NCI-H82 treated with DMSO at 0.1 percent for 48 hours (cell line): ENCODE results near the gene PCTP.

Experiments used
- DNase-seq: peaks from one replicate; lab custom pipeline; 2025; ENCODE audit not compliant: unreplicated experiment; lab: John Stamatoyannopoulos, UW

The PCTP gene

DNA sequence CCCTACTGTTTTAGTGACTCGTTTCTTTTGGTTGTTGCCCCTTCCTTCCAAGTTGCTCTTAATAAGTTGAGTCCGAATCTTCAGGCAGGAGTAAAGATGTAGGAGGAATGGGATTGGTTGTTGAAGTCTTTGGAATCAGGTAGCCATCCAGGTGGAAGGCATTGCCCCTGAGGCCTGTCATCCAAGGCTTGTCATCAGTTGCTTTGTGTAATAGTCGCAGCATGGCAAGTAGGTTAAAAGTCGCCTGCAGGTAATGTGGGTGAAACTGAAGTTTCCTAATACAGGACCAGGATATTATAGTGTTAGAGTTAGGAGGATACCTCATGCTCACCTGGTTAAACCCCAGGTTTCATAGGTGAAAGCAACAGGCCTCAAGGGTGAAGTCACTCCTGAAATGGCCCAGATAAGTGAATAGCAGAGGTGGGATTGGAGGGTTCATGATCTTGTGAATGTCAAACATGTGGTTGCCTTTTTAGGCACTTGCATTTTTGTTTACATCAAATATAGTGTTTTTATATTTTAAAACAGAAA, 934 bp downstream of the PCTP start:
- no peak for DNase-seq

DNA sequence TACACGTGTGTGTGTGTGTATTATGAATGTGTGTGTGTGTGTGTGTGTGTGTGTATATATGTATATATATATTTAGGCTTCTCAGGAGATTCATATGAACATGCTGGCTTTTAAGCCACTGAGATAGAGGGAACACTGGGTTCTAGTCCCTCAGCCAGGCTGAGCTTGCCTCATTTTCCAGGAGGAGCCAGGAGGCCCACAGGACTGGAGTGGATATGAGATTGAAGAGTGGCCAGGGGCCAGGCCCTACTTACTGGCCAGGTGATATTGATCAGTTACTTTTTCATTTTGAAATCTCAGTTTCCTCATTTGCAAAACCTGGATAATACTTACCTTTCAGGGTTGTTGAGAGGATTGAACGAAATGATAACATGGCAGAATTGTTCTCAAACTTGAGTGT, 5.8 kb downstream of the PCTP start:
- no peak for DNase-seq

DNA sequence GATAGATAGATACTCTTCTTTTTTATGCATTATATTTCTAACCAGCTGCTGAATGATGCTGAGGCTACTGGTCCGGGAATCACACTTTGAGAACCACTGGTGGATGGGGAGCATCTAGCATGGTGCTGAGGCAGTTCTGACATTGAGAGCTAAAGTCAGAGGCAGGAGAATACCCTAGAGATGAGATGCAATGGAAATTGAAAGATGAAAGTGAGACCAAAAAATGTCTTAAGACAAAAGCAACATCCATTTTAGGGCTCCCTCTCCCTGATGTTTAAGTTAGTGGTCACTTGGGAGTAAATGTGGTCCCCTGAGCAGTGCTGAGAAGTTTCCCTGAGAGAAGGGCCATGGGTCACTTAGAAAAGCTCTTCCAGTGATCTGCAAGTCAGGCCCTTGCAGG, 6.8 kb downstream of the PCTP start:
- no peak for DNase-seq

DNA sequence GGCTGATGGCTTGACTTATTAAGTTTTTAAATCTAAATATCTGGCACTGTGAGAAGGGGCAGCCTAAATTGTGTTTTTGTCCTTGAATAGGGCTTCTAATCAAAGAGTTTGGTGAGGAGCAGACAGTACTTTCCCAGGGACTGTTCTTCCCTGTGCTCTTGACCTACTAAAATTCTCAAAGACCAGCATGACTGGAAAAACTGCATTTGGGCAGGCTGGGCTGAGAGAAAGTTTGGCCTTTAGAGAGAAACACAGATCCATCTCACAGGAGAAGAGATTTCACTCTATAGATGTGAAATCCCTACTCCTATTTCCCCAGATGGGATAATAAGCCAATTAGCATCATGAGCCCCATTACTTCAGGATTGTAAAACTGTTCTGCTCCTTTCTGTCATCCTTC, 7.3 kb downstream of the PCTP start:
- DNase-seq: peak; percentile 88

DNA sequence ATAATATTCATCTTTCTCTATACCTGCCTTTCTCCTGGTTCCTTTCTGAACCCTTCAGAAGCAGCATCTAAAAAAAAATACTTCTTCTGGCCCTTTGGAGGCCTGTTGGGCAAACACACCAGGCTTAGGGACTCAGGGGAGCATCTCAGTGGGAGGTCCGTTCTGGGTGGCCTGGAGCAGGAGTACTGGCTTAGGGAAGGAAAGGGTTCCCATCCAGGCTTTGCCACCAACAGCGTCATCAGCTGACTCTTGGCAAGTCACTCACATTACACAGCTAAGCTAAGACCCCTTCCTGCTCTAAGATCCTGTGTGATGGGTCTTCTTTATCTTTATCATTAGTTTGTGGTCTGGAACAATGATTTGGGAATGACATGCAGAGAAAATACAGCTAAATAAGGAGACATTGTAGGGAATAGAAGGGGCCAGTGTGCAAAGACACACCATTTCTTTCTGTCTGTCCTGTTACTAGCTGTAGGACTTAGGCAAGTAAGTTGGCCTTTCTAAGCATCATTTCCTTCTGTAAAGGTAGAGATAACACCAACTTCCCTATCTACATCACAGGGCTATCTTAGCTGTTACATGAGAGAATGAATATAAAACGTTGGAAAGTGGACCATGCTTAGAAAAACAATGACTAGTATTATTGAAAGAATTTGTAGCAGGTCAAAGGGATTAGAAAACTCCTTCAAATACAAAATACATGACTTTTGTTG, 9.9 kb downstream of the PCTP start:
- no peak for DNase-seq

DNA sequence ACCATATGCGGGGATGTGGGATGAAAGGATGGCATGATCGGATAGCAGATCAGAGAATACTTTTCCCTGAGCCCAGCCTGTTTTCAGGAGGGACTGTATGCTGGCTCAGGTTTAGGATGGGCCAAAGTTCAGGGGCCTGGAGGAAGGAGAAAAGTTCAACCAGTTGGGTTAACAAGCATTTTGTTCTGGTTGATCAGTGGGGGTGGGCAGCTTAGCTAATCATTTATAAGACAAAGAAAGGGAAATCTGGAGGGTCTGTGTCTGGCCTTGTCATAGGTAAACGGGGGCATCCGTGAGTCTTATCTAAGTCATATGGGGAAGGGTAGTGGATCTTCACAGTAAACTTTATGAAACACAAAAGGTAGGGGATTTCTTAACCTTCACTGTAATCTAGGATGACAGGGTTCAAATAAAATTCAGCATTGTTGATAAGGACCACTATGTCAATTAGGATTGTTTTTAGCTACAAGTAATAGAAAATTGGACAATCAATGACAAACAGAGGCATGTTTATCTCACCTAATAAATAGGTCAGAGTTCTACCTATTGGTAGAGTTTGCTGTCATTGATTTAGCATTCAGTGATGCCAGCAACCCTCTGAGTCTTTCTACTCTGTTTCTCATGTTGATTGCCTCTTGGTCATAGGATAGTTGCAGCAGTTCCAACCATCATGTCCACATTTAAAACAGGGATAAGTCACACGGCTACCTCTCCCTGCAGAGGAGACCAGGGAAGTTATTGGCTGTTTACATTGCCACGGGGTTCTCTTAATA, 11.4 kb downstream of the PCTP start:
- no peak for DNase-seq

DNA sequence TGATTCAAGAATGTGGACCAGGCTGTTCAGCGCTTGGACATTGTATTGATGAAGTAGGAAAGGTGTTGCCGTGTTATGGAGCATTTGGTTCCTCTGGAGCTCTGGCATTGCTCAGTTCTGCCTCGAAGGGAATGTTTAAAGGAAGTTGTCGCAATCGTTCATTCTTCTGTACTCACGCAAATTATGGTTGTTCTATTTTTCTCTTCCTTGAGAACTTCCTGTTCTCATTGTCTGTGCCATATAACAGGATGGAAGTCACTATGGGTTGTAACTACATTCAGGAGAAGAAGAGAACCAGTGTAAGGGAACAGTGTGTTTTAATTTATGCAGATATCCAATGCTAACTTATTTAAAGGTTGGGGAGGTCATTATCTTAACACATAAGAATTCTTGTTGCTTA, 13.0 kb downstream of the PCTP start:
- DNase-seq: no peak

DNA sequence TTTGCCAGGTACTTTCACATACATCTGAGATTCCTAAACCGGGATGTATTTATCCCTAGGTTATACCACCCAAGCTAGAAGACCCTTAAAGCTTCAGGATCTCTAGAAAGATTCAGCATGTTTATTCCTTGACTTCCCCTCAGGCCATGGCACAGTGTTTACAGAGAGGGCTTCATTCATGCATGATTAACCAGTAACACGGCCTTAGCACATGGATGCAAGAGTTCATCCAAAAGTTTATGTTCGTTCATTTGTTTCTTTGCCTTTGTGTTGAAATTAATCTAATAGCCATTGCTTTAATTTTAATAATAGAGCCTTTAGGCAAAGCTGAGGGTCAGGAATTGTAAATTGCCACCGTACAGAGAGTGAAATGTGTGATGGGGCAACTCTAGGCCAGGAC, 13.8 kb downstream of the PCTP start:
- DNase-seq: no peak

DNA sequence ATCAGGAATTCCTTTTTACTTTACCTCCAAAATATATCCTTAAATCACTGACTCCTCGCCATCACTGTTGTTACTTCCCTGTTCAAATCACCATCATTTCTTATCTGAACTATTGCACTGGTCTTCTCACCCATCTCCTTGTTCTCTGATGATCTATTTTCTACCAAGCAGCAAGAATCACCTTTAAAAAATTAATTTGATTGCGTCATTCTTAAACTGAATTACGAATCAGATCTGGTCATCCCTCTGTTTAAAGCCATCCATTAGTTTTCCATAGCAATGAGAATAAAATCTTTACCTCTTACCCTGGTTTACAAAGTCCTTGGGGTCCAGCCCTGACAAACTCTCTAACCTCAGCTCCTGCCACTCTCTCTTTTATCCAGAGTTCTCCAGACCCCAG, 14.6 kb downstream of the PCTP start:
- no peak for DNase-seq

DNA sequence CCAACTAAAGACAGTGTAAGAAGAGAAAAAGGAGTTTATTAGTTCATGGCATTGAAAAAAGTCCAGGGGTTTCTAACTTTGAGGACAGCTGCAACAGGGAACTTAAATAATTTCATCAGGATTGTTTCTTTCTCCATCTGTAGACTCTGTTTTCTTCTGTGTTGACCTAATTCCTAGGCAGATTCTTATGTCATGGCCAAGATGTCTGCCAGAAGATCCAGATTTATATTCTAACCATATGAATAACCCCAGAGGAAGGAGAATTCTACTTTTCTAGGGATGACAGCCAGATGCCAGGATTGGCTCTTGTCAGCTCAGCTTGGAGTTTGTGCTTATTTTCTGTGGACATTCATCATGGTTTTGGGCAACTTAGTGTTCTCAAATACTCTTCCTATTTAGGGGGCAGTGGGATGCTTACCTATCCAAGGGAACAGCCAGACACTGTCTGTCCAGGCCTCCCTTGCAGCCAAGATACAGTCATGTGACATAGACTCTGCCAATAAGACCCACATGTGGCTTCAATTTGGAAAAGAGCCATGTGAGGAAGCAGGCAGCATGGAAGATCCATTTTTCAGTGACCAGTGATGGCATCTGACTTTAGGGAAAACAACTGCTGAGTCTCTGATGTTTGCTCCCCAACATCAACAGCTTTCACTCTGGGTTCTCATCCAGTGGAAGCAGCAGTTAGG, 18.2 kb downstream of the PCTP start:
- no peak for DNase-seq

DNA sequence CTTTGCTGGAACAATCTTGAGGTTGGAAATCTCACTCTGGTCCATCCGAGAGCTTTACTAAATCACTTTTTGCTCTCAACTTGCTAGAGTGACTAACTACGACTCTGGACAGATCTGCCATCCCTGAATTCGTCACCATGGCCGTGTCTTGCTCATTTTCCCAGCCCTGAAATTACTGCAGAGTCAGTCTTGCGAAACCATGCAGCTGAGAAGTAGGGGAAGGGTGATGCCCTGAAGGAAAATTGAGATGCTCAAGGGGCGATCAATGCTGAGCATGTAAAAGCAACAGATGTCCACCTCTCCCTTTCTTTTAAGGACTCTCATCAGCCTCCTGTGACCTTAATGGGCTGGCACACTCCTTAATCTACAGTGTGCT, 18.8 kb downstream of the PCTP start:
- DNase-seq: no peak

DNA sequence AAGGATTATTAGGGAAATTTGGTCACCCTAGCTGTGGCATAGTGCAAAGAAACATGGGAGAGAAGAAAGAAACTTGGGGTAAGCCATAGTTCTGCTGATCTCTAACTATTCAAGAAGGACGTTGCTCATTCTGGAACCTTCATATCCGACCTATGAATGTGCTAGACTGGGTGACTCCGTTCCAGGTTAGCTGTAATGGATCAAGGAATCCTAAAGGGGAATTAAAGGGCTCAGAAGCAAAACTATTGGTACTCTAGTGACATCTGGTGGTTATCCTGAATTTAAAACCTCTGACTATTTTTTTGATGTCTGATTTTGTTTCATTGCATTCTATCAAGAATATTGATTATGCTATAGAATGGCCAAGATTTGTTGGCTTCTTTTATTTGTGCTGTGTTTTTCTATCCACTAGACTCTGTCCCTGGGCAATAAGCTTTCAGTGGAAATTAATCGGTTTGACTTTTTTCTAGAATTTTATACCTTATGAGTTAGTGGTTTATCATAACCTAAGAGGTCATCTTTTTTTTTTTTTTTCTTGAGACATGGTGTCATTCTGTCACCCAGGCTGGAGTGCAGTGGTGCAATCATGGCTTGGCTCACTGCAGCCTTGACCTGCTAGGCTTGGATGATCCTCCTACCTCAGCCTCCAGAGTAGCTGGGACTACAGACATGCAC, 19.5 kb downstream of the PCTP start:
- peak; percentile 57 for DNase-seq

DNA sequence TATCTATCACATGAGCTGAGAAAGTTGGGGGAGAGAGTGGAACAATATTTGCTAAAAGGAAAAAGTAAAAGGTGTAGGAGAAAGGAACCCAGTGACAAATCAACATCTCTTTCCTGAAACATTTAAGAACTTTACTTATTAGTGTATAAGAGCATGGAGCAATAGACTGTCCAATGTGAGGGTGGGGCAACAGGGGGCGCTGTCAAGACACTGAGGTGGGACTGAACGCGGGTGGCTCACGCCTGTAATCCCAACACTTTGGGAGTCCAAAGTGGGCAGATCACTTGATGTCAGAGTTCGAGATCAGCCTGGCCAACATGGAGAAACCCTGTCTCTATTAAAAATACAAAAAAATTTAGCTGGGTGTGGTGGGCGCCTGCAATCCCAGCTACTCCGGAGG, 21.2 kb downstream of the PCTP start:
- DNase-seq: no peak

DNA sequence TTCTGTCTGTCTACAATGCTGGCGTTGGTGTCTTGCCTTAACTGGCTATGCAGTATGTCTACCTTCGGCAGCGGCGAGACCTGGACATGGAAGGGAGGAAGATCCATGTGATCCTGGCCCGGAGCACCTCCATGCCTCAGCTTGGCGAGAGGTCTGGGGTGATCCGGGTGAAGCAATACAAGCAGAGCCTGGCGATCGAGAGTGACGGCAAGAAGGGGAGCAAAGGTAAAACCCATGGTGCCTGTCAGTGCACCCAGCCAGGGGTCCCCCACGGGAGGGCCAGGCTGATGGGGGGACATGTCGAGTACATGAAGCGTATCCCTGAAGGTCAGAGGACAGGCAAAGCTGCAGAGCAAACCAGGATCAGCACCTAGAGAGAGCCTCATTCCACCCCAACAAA, 22.8 kb downstream of the PCTP start:
- no peak for DNase-seq

DNA sequence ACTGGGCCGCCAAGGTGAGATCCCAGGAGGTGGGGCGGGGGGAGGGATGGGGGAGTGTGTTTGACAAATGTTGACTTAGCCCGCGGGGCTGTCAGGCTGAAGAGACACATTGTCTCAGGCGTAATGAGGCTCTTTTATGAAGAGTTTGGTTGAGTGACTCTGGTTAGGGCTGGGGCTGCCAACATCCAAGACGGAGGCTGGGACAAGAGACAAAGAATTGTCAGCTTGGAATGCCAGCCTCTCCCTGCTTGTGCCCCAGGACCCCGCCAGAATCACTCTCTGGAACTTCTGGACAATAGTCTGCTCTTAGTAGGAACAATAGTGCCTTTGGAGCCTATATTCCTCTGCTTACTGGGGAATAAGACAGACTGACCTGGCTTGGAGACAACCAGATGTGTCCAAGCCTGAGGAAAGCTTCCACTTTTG, 24.0 kb downstream of the PCTP start:
- DNase-seq: no peak

DNA sequence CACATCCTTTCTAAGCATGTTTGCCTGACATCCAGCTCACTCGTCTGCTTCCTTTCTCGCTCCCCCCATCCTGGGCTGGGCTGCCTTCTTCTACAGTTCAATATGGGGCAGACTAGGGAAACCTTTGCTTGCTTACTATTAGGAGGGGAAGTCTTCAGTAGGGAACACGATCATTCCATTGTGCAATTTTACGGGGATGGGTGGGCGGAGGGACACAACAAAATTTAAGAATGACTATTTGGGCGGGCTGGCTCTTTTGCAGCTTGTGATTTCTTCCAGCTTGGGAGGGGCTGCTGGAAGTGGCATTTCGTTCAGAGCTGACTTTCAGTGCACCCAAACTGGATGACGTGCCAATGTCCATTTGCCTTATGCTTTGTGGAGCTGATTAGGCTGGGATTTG, 25.4 kb downstream of the PCTP start:
- DNase-seq: no peak

DNA sequence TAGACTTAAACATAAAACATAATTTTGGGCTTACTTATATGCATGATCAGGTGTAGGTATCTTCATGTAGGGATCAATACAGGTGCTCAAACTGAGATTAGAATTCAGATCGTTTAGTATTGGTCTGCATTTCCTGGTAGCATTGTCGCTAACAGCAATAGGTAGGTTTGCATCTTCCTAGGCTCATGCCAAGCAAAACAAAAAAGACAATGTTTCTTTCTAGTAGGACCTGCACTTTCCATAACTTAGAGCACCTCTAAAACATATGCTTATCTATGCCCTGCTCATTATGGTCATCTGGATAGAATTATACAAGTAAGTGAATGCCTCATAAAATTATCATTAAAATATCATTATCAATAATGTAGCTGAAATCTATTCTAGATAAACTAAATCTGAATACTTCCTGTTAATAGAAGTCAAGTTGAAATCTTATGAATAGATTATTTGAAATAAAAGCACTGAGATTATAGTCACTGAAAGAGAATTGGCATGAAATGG, 26.7 kb downstream of the PCTP start:
- DNase-seq: no peak

DNA sequence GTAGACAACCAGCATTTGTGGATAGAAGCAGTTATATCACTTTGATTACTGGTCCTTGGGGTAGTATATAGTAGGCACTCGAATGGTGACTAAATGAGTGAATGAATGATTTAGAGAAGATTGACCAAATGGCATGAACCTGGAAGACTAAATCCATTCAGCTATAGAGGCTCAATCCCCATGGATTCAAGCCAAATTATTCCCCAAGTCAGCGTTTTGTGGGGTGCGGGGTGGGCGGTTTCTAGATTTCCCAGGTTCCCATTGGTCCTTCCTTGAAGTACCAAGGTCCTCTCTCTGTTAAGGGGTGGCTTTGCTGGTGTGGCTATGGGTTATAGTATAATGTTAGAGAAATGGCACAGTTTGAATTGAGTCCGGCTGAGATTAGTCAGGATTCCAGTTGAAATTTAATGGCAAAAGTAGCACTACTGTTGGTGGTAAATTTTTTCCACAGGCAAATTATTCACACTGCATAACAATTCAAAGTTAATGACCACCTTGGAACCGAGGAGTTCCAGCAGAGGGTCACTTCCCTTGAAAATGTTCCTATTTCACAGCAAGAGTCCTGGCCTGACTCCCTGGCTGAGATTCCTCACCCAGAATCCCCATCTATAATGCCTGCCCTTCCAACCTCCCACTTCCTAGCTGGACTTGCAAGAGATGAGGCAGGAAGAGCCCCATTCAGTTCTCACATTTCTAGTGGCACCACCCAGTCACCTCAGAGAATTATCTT, 27.7 kb downstream of the PCTP start:
- no peak for DNase-seq

DNA sequence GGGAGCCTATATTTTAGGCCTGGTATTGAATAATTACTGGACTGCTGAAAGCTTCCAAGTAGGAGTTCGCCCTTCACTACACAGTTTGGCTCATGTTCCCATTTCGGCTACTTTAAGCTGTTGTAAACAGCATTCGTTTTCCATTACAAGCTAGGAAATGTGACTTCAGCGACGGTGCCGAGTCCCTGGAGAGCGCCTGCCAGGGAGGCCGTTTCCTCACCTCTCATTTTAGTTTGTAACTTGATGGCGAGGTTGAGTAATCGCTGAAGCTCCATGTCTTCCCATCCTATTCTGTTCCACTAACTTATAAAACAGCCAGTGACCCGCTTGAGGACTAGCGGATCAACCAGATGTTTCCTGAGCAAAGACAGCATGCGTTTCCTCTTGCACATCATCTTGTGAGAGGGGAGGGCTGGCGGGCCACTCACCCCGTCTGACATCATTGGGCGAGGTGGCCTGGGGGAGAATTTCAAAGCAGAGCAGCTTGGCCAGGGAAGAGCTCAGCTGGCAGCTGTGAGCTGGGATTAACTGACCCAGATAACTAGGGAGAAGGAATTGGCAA, 32.9 kb downstream of the PCTP start:
- no peak for DNase-seq

DNA sequence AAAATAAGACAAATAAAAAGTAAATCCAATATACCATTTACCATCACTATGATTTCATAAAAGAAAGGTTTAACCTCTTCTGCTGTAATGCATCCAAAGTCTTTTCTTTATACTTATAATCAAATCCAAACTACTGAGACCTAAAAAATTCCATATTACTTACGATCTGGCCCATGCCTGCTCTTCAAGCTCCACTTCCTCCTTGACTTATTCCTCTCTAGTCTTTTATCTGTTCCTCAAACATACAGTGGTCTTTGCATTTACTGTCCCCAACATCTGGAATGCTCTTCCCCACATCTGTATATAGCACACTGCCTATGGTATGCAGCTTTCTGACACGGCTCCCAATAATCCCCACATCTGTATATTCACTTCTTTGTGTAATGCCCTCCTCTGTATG, 33.8 kb downstream of the PCTP start:
- no peak for DNase-seq
